ENCODE results near the gene FKBP1B.
"Not testable (repeated sequence)": the region's sequence is repeated elsewhere in the genome, so short reads cannot be mapped to it uniquely, and the experiment has no call there.

The FKBP1B gene

DNA sequence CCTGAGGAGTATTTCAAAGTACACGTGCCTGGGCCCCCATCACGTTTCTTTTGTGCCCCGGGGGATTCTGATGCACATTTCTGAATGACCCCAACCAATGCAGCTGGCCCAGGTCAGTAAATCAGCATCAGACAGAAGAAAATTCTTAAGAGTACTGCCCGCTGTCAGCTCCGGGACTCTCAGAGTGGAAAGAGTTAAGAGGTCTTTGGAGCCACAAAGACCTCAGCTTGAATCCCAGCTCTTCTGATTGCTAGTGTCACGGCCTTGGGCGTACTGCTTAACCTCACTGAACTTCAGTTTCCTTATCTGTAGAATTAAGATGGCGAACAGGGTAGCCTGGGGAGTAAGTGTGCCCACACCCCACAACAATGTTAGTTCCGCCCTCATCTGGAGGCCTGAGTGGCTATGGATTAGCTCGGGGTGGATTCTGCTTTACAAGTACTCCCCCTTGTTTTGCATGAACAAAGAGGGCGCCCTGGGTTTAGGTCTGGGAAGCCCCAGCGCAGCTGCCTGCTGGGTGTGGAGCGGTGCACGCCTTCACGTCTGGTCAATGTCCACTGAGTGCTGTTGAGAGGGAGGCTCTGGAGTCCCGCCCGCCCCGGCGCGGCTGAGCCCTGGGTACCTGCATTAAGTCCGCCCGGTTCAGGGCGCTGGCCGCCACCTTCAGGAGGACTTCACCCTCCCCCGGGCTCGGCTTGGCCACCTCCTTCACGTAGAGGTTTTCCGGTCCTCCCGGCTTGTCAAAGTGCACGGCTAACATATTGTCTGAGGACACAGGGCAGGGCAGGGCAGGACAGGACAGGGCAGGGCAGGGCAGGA is 34.2 kb downstream of the FKBP1B start:
- peak; percentile 17 for TF ChIP-seq CTCF (IDR thresholded peaks at IDR 0.05; ENCODE audit: low read depth, low read length)
- DNase-seq (ENCODE audit: extremely low read depth, low read depth): peak; percentile 60

DNA sequence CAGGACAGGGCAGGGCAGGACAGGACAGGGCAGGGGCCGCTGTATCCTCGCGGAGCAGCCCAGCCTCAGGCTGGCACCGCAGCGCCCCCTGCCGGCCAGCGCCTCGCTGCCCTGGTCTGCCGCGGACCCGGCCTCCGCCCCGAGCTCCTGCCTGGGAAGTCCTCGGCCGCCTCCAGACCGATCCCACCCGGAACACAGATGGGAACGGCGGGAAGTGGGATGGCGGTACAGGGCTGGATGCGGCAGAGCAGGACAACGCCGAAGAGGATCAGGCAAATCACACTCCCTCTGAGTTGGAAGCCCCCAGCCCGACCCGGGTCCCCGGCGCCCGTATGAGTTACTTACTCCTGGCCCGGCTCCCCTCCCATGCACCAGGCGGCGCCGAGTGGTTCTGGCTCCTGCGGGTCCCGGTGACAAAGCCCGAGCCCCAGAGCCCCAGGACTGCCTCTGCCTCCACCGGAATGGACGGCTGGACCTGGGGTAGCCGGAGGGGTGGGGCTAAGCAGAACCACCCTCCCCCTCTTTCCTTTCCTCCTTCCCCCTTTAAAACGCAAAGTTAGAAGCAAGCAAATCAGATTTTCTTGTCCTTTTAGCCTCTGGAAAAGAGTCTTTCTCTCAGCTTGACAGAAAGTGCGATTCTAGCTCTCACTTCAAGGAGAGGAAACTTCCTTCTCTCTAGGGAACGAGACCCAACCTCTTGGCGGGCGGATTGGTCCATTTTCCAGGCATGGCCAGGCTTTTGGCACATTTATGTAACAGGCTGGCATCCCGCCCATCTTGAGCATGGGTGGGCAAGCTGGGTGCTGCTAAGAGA is 35.1 kb downstream of the FKBP1B start, which contains the start of gene TP53I3:
Gene TP53I3, minus strand, starts transcription at position 449 of the 814 bp plus-strand sequence. CDS start 508 bp downstream, outside the sequence.
- TF ChIP-seq CTCF (IDR thresholded peaks at IDR 0.05; ENCODE audit: low read depth, low read length): peak; percentile 39
- DNase-seq (ENCODE audit: extremely low read depth, low read depth): peak; percentile 75

DNA sequence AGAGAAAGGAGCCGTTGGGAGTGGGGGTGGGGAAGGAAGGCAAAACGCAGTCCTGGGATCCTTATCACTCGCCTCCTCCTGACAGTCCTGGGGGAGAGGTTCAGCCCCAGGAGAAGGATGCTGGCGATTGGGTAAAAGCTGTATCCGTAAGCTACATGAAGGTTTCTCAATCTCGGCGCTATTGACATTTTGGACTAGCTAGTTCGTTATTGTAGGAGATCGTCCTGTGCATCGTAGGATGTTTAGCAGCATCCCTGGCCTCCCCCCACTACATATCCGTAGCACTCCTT is 35.6 kb downstream of the FKBP1B start:
- DNase-seq (ENCODE audit: extremely low read depth, low read depth): no peak
- no peak for TF ChIP-seq CTCF (IDR thresholded peaks at IDR 0.05; ENCODE audit: low read depth, low read length)

DNA sequence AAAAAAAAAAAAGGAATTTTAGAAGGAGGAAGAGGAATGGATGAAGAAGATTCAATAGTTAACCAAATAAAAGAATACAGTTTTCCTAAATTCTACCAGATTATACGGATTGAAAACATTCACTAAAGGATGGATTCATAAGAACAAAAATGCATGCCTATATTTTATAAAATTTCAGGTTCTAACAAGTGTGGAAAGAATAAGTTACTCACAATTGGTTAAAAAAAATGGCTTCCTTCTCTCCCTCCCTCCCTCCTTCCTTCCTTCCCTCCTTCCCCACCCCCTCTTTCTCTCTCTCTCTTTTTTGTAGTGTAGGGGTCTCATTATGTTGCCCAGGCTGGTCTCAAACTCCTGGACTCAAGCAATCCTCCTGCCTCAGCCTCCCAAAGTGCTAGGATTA is 36.7 kb downstream of the FKBP1B start:
- no peak for TF ChIP-seq CTCF (IDR thresholded peaks at IDR 0.05; ENCODE audit: low read depth, low read length)
- no peak for DNase-seq (ENCODE audit: extremely low read depth, low read depth)

- no peak for DNase-seq (ENCODE audit: extremely low read depth, low read depth)
- TF ChIP-seq CTCF (IDR thresholded peaks at IDR 0.05; ENCODE audit: low read depth, low read length): no peak
Observed at GRCh38 chr2:24087032-24087431, 37.5 kb downstream of the FKBP1B start.

DNA sequence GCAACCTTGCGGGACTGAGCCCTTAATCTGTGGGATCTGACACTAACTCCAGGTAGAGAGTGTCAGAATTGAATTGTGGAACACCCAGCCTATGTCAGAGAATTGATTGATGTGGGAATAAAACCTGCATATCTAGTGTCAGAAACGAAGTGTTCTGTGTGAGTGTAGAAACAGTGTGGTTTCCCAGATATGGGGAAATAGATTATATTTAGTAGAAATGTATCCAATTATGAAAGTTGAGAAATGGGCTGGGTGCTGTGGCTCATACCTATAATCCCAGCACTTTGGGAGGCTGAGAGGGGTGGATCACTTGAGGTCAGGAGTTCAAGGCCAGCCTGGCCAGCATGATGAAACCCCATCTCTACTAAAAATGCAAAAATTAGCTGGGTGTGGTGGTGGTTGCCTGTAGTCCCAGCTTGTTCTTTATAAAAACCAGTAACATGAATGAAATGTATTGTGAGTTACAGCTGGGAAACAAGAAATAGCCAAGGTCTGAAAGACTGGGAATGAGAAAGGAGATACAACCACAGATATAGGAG is 39.3 kb downstream of the FKBP1B start:
- TF ChIP-seq CTCF (IDR thresholded peaks at IDR 0.05; ENCODE audit: low read depth, low read length): no peak
- DNase-seq (ENCODE audit: extremely low read depth, low read depth): no peak

- not testable (repeated sequence) for DNase-seq (ENCODE audit: extremely low read depth, low read depth)
Observed at GRCh38 chr2:24093270-24093669, 43.7 kb downstream of the FKBP1B start.

DNA sequence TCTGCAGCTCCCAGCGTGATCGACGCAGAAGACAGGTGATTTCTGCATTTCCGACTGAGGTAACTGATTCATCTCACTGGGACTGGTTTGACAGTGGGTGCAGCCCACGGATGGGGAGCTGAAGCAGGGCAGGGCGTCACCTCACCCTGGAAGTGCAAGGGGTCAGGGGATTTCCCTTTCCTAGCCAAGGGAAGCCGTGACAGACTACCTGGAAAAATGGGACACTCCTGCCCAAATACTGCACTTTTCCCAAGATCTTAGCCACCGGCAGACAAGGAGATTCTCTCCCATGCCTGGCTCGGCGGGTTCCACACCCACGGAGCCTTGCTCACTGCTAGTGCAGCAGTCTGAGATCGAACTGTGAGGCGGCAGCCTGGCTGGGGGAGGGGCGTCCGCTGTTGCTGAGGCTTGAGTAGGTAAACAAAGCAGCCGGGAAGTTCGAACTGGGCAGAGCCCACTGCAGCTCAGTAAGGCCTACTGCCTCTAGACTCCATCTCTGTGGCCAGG is 45.7 kb downstream of the FKBP1B start:
- DNase-seq (ENCODE audit: extremely low read depth, low read depth): not testable (repeated sequence)

- not testable (repeated sequence) for DNase-seq (ENCODE audit: extremely low read depth, low read depth)
Observed at GRCh38 chr2:24100732-24101131, 51.2 kb downstream of the FKBP1B start.
